ENCODE measurements around the gene ERAL1. TPM values are rescaled to one million over a fixed set of nuclear protein-coding genes. Genes with fewer than 3 reads are reported as not detected.
"Not testable (repeated sequence)": the region's sequence is repeated elsewhere in the genome, so short reads cannot be mapped to it uniquely, and the experiment has no call there.

The ERAL1 gene
- total RNA-seq, 6 experiments from 2014 or later: 21.6 to 47.1 (median 23.4) TPM

DNA sequence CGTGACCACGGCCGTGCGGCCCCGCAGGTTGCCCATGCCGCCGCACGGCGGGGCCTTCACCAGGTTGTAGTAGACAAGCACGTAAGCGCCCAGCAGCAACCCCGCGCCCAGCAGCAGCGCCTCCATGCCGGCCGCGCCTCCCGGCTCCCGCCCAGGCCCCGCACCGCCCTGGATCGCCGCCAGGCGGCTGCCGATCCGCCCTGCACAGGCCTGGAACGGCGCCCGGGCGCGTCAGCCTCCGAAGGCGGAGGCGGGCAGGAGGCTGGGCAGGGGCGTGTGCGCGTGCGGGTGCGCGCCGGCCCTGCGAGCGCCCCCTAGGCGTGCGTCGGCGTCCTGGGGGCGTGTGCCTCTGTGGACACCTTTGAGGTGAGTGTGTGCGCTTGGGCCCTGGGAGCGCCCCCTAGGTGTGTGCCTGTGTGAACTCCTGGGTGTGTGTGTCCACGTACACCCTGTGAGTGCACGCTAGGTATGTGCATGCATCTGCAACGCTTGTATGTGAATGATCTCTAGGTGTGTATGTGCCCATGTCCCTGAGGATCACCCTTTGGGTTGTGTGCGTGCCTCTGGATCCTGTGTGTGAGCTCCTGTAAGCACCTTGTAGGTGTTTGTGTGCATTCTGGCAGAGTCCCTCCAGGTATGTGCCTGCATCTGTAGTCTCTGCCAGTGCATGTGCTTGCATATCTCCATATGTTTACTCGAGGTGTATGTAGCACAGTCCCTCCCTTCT lies 48.2 kb downstream of the ERAL1 start, which contains the start of gene DHRS13:
Gene DHRS13 (minus strand): TSS at position 261 of the 727 bp plus-strand sequence. CDS start 135 bp downstream, at position 126.
- Histone ChIP-seq H3K4me3 (peak within 1 kb of the TSS; percentile 57 to 78 (median 74)), H3K27me3 (no peaks in the 10 kb centered on the region), H3K36me3 (peaks cover 0 to 10% (median 3%) of the 10 kb centered on the region in 4 donors), H3K9me3 (no peaks in the 10 kb centered on the region), H3K27ac (peak within 1 kb of the TSS; percentile 69 to 80 (median 69)), H3K4me1 (peaks cover 0 to 18% (median 4%) of the 10 kb centered on the region in 4 donors)
- 0% methylated on average over 8 of the region's 55 CpGs for WGBS (ENCODE audit: insufficient coverage, low coverage, low lambda C conversion rate, missing lambda C conversion rate)
- intact Hi-C loops (cut with DNase I): no loop called here
- TF ChIP-seq, protein P1, sequence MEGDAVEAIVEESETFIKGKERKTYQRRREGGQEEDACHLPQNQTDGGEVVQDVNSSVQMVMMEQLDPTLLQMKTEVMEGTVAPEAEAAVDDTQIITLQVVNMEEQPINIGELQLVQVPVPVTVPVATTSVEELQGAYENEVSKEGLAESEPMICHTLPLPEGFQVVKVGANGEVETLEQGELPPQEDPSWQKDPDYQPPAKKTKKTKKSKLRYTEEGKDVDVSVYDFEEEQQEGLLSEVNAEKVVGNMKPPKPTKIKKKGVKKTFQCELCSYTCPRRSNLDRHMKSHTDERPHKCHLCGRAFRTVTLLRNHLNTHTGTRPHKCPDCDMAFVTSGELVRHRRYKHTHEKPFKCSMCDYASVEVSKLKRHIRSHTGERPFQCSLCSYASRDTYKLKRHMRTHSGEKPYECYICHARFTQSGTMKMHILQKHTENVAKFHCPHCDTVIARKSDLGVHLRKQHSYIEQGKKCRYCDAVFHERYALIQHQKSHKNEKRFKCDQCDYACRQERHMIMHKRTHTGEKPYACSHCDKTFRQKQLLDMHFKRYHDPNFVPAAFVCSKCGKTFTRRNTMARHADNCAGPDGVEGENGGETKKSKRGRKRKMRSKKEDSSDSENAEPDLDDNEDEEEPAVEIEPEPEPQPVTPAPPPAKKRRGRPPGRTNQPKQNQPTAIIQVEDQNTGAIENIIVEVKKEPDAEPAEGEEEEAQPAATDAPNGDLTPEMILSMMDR (IDR thresholded peaks at IDR 0.05): peak; percentile 95 to 97 (median 96)
- peak; percentile 16 for TF ChIP-seq POLR2A (IDR thresholded peaks at IDR 0.05)
- DNase-seq: peak; percentile 95 to 97 (median 95)
- peak; percentile 86 to 97 (median 94) for ATAC-seq

DNA sequence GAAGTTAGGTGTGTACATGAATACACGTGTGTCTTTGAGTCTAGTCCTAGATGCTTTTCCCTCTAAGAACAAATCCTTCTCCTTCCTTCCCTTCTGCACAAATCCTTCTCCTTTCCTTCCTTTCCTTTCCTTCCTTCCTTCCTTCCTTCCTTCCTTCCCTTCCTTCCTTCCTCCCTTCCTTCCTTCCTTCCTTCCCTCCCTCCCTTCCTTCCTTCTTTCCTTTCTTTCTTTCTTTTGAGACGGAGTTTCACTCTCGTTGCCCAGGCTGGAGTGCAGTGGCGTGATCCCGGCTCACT lies 48.7 kb downstream of the ERAL1 start:
- H3K4me3 ChIP-seq; intact Hi-C loops (cut with DNase I); H3K9me3 ChIP-seq; H3K27me3 ChIP-seq; DNase-seq; ATAC-seq; H3K27ac ChIP-seq: not testable (repeated sequence)
- WGBS (ENCODE audit: insufficient coverage, low coverage, low lambda C conversion rate, missing lambda C conversion rate): 53% methylated on average over 5 of the region's 5 CpGs
- Histone ChIP-seq H3K36me3 (peaks cover 0 to 15% (median 5%) of the 10 kb centered on the region in 4 donors), H3K4me1 (peaks cover 0 to 18% (median 2%) of the 10 kb centered on the region in 4 donors)

DNA sequence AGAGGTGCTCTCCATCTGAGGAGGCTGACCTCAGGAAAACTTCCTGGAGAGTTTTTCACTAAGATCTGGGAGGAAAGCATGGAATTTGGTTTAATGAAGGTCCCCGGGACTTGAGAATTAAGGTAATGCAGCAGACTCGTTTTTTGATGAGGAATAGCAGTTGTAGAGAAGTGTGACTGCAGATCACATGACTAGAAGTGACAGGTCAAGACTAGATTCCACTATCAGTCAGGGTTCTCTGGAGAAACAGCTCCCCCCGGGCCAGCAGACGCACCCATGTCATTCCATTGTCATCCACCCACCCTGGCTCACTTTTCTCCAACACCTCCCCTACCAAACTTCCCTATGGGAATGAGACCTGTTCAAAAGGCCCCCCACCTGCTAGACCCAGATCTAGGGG lies 50.0 kb downstream of the ERAL1 start:
- DNase-seq: no peak
- peaks cover 0 to 25% (median 8%) of the 10 kb centered on the region in 4 donors for H3K36me3 ChIP-seq
- intact Hi-C loops (cut with DNase I): no loop called here
- no peaks in the 10 kb centered on the region for H3K9me3 ChIP-seq
- H3K4me3 ChIP-seq: no peak overlapping the region
- no peak for ATAC-seq
- H3K27ac ChIP-seq: no peak overlapping the region
- H3K4me1 ChIP-seq: peaks cover 0 to 26% (median 2%) of the 10 kb centered on the region in 4 donors
- no peaks in the 10 kb centered on the region for H3K27me3 ChIP-seq
- WGBS (ENCODE audit: insufficient coverage, low coverage, low lambda C conversion rate, missing lambda C conversion rate): 40% methylated on average over 4 of the region's 4 CpGs
- no peak for TF ChIP-seq POLR2A (IDR thresholded peaks at IDR 0.05)
- TF ChIP-seq, protein P1 (IDR thresholded peaks at IDR 0.05): no peak

DNA sequence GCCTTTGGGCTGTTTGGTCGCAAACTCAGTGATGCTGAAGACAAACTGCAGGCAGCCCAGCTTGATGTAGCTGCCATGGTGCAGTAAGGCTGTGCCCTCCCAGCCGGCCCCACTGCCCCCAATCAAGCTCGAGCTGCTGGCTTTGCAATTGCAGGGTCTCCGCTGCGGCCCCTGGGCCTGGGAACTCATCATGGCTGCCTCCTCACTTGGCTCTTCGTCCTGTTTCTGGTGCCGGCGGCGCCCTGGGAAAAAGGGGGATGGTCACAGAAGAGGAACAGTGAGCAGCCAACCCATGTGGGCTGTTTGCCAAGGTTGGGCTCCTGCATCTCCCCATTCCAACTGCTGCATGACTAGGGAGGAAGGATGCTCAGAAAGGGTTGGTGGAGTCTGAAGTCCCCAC lies 51.5 kb downstream of the ERAL1 start:
- intact Hi-C loops (cut with DNase I): no loop called here
- peaks cover 0 to 26% (median 2%) of the 10 kb centered on the region in 4 donors for H3K4me1 ChIP-seq
- H3K36me3 ChIP-seq: peaks cover 0 to 39% (median 16%) of the 10 kb centered on the region in 4 donors
- H3K27me3 ChIP-seq: no peaks in the 10 kb centered on the region
- no peak overlapping the region for H3K4me3 ChIP-seq
- H3K27ac ChIP-seq: no peak overlapping the region
- no peak for ATAC-seq
- H3K9me3 ChIP-seq: no peaks in the 10 kb centered on the region
- WGBS (ENCODE audit: insufficient coverage, low coverage, low lambda C conversion rate, missing lambda C conversion rate): no CpG with 5 or more reads among the region's 9 CpGs
- DNase-seq: no peak
- TF ChIP-seq POLR2A (IDR thresholded peaks at IDR 0.05): no peak
- TF ChIP-seq, protein P1 (IDR thresholded peaks at IDR 0.05): no peak

DNA sequence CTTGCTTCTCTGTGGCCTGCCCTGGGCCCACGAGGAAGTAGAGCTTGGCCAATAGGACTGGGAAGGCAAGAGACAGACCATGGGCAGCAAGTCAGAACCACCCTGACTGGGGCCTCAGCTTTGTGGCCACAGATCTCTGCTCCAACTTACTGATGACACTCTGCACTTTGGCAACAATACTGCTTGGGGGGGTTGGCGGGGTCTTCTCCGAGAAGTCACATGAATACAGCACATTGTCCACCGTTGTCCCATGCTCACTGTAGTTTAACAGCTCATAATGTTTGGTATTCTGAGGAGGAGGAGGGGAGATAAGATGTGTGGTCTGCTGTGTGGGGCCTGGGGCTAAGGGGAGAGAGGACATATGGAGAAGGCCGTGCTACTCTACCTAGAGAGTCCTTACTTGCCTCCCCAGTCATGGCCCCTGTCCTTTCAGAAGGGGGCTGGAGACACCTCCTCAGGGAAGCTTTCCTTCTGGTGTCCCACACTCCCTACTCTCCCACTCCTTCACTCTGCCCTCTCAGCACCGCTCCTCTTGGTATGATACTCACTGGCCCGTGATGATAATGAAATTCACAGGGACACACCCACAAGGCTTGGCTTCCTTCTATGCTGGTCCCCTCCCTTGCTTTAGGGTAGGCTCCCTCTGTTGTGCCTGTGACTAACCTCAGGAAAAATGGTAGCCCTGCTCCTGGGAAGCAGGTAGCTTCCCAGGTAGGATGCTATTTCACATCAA lies 52.1 kb downstream of the ERAL1 start:
- no peak overlapping the region for H3K4me3 ChIP-seq
- 73% methylated on average over 2 of the region's 7 CpGs for WGBS (ENCODE audit: insufficient coverage, low coverage, low lambda C conversion rate, missing lambda C conversion rate)
- no peak for ATAC-seq
- intact Hi-C loops (cut with DNase I): no loop called here
- TF ChIP-seq, protein P1 (IDR thresholded peaks at IDR 0.05): no peak
- no peak for TF ChIP-seq POLR2A (IDR thresholded peaks at IDR 0.05)
- H3K9me3 ChIP-seq: no peaks in the 10 kb centered on the region
- H3K4me1 ChIP-seq: peaks cover 0 to 22% (median 4%) of the 10 kb centered on the region in 4 donors
- H3K27me3 ChIP-seq: no peaks in the 10 kb centered on the region
- no peak for DNase-seq
- no peak overlapping the region for H3K27ac ChIP-seq
- H3K36me3 ChIP-seq: peaks cover 0 to 45% (median 18%) of the 10 kb centered on the region in 4 donors
